GM12872 (cell line): Measurements from ENCODE around the gene SIPA1L2.

Experiments used
- TF ChIP-seq, protein P1 (sequence below): IDR thresholded peaks from 3 replicates; pipeline ENCODE4 v1.5.1; 2011; ENCODE audit warnings: low read depth, mild to moderate bottlenecking, low read length, moderate library complexity; ENCODE audit not compliant: insufficient read depth

SIPA1L2 gene

GRCh38 chr1:232655028-232655745, 25.3 kb upstream of the SIPA1L2 start:
- TF ChIP-seq, protein P1, sequence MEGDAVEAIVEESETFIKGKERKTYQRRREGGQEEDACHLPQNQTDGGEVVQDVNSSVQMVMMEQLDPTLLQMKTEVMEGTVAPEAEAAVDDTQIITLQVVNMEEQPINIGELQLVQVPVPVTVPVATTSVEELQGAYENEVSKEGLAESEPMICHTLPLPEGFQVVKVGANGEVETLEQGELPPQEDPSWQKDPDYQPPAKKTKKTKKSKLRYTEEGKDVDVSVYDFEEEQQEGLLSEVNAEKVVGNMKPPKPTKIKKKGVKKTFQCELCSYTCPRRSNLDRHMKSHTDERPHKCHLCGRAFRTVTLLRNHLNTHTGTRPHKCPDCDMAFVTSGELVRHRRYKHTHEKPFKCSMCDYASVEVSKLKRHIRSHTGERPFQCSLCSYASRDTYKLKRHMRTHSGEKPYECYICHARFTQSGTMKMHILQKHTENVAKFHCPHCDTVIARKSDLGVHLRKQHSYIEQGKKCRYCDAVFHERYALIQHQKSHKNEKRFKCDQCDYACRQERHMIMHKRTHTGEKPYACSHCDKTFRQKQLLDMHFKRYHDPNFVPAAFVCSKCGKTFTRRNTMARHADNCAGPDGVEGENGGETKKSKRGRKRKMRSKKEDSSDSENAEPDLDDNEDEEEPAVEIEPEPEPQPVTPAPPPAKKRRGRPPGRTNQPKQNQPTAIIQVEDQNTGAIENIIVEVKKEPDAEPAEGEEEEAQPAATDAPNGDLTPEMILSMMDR = no peak

DNA sequence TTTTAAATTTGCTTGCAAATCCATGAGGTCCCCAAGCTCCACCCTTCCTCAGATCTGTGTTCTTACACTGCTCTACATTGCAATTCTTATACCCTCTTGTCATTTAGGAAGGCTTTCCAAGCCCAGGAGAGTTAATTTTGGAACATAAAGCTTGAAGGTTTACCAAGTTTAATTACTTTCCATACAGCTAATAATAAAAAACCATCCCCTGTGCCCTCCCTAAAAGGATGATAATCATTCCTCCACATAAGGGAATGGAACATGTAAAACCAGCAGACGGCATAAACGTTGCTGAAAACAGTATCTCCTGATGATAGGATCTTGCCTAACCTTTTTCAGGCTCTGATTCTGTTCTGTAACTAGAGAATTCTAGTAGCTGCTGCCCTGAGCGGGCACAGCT, 23.9 kb upstream of the SIPA1L2 start:
- TF ChIP-seq, protein P1 = no peak

- TF ChIP-seq, protein P1 = no peak
Observed at GRCh38 chr1:232650845-232651244, 20.9 kb upstream of the SIPA1L2 start.

- TF ChIP-seq, protein P1 = no peak
Observed at GRCh38 chr1:232650418-232650817, 20.5 kb upstream of the SIPA1L2 start.

DNA sequence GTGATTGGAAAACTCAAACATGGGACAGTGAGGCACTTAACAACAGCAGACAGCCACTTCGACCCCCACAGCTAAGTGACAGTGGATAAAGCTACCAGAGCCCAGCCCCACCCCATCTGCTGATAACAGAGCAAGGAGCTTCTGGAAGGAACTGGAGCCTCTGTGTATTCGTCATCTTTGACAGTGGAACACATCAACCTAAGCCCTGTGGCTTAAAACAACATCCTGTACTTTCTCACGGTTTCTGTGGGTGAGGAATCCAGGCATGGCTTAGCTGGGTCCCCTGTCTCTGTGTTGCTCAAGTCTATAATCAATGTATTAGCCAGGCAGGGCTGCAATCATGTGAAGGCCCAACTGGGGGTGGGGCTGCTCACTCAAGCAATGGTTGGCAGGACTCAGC, 18.4 kb upstream of the SIPA1L2 start:
- TF ChIP-seq, protein P1 = no peak

DNA sequence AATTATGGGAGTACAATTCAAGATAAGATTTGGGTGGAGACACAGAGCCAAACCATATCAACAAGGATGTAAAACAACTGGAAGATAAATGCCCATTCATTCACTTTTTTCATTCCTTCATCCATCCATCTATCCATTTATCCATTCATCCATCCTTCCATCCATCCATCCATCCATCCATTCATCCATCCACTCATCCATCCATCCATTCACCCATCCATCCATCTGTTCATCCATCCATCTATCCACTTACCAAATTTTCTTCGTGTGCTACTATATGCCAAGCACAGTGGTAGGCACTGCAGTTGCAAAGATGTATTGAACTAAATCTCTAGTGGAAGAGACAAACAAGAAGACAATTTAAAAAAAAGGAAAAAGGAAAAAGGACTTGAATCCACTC, 14.3 kb upstream of the SIPA1L2 start:
- TF ChIP-seq, protein P1 = no peak

- TF ChIP-seq, protein P1 = no peak
Observed at GRCh38 chr1:232643251-232643650, 13.3 kb upstream of the SIPA1L2 start.

- TF ChIP-seq, protein P1 = no peak
Observed at GRCh38 chr1:232641507-232641906, 11.6 kb upstream of the SIPA1L2 start.
